ENCODE measurements around the gene CCDC17.

The CCDC17 gene

DNA sequence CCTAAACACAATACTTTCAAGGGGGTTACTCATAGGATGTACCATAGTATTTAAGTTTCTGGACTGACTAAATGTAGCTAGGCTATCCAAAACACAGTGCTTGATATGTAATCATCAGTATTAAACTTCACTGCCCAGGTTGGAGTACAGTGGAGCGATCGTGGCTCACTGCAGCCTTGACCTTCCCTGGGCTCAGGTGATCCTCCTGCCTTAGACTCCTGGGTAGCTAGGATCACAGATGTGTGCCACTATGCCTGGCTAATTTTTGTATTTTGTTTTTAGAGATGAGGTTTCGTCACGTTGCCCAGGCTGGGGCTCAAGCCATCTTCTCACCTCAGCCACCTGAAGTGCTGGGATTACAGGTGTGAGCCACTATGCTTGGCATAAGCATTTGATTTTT is 29.4 kb downstream of the CCDC17 start:
- H3K27me3 ChIP-seq (ENCODE audit: control insufficient read depth, insufficient read depth, low read length) = no peaks in the 10 kb centered on the region
- no peaks in the 10 kb centered on the region for H3K36me3 ChIP-seq (ENCODE audit: control insufficient read depth, insufficient read depth, low read length)
- no peak overlapping the region for H3K4me3 ChIP-seq (ENCODE audit: low read length)
- no peaks in the 10 kb centered on the region for H3K4me1 ChIP-seq (ENCODE audit: control insufficient read depth, insufficient read depth, low read length)
- no peaks in the 10 kb centered on the region for H3K9me3 ChIP-seq (ENCODE audit: control insufficient read depth, low read length)
- no peak overlapping the region for H3K9ac ChIP-seq (ENCODE audit: low read length)

DNA sequence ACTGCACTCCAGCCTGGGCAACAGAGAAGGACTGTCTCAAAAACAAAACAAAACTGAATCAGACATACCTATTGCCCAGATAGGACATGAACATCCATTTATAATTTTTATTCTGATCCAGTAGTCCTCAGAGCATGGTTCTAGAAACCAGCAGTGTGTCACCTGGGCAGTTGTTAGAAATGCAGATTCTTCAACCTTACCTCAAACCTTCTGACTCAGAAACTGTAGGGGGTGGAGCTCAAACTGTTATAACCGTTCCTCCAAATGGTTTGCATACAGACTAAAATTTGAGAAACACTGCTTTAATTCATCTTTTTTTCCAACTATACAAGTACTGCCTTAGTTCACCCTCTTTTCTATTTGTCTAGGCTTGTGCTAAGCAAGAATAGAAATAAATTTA is 34.0 kb downstream of the CCDC17 start:
- H3K36me3 ChIP-seq (ENCODE audit: control insufficient read depth, insufficient read depth, low read length) = no peaks in the 10 kb centered on the region
- H3K27me3 ChIP-seq (ENCODE audit: control insufficient read depth, insufficient read depth, low read length) = no peaks in the 10 kb centered on the region
- H3K9me3 ChIP-seq (ENCODE audit: control insufficient read depth, low read length) = no peaks in the 10 kb centered on the region
- H3K4me1 ChIP-seq (ENCODE audit: control insufficient read depth, insufficient read depth, low read length) = peaks cover 17% of the 10 kb centered on the region
- peak overlapping the region; percentile 31 for H3K4me3 ChIP-seq (ENCODE audit: low read length)
- H3K9ac ChIP-seq (ENCODE audit: low read length) = no peak overlapping the region

DNA sequence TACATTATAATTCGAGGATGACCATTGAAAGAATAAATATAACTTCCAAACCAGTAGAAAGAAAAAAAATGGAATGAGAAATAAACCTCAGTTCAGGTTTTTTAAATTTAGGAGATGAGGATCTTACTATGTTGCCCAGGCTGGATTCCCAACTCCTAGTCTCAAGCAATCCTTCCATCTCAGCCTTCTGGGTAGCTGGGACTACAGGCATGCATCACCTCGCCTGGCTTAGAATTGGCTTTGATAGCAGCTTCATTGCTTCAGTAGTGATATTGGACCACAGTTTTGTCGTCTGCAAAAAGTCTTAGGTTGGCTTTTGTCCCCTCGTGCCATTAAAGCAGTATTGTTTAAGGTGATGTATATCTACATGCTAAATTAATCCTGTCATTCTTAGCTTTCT is 37.1 kb downstream of the CCDC17 start:
- H3K27me3 ChIP-seq (ENCODE audit: control insufficient read depth, insufficient read depth, low read length) = no peaks in the 10 kb centered on the region
- no peaks in the 10 kb centered on the region for H3K36me3 ChIP-seq (ENCODE audit: control insufficient read depth, insufficient read depth, low read length)
- no peak overlapping the region for H3K4me3 ChIP-seq (ENCODE audit: low read length)
- H3K4me1 ChIP-seq (ENCODE audit: control insufficient read depth, insufficient read depth, low read length) = peaks cover 21% of the 10 kb centered on the region
- H3K9me3 ChIP-seq (ENCODE audit: control insufficient read depth, low read length) = no peaks in the 10 kb centered on the region
- H3K9ac ChIP-seq (ENCODE audit: low read length) = no peak overlapping the region

DNA sequence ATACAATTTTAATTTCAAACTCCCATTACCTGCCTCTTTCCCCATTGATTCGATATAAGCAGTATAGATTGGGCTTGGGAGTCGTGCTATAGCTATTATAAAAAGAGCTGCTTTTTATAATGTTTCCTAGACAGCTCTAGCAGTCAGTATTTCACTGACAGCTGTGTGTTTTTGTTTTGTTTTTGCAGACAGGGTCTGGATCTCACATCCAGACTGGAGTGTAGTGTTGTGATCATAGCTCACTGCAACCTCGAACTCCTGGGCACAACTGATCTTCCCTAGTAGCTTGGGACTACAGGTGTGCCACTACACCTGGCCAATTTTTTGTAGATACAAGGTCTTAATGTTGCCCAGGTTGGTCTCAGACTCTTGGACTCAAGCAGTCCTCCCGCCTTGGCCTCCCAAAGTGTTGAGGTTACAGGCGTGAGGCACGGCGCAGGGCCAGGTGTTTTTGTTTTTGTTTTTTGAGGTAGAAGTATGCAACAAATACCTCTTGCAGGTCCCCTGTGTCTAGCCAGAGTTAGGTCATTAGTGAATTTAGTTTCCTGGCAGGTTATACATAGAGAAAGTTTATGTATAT is 38.3 kb downstream of the CCDC17 start:
- no peaks in the 10 kb centered on the region for H3K36me3 ChIP-seq (ENCODE audit: control insufficient read depth, insufficient read depth, low read length)
- H3K9ac ChIP-seq (ENCODE audit: low read length) = no peak overlapping the region
- no peak overlapping the region for H3K4me3 ChIP-seq (ENCODE audit: low read length)
- H3K9me3 ChIP-seq (ENCODE audit: control insufficient read depth, low read length) = no peaks in the 10 kb centered on the region
- H3K4me1 ChIP-seq (ENCODE audit: control insufficient read depth, insufficient read depth, low read length) = peaks cover 21% of the 10 kb centered on the region
- H3K27me3 ChIP-seq (ENCODE audit: control insufficient read depth, insufficient read depth, low read length) = no peaks in the 10 kb centered on the region

DNA sequence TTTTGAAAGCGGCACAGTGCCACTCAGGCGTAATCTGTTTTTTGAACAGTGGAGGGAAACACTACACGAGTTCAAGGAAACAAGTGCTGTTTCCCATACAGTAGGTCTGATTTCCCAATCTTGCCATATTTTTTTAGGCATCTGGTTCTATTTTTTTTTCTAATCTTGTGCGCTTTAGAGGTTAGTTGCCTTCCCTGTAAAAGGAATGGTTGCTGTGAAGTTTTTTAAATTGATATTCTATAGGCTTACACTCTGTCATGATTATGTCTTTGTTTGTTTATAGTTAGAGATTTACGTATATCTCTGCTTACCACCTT is 38.8 kb downstream of the CCDC17 start:
- Histone ChIP-seq H3K9ac (ENCODE audit: low read length) (no peak overlapping the region), H3K36me3 (ENCODE audit: control insufficient read depth, insufficient read depth, low read length) (no peaks in the 10 kb centered on the region), H3K4me3 (ENCODE audit: low read length) (peak overlapping the region; percentile 39), H3K4me1 (ENCODE audit: control insufficient read depth, insufficient read depth, low read length) (peaks cover 21% of the 10 kb centered on the region), H3K9me3 (ENCODE audit: control insufficient read depth, low read length) (no peaks in the 10 kb centered on the region), H3K27me3 (ENCODE audit: control insufficient read depth, insufficient read depth, low read length) (no peaks in the 10 kb centered on the region)

DNA sequence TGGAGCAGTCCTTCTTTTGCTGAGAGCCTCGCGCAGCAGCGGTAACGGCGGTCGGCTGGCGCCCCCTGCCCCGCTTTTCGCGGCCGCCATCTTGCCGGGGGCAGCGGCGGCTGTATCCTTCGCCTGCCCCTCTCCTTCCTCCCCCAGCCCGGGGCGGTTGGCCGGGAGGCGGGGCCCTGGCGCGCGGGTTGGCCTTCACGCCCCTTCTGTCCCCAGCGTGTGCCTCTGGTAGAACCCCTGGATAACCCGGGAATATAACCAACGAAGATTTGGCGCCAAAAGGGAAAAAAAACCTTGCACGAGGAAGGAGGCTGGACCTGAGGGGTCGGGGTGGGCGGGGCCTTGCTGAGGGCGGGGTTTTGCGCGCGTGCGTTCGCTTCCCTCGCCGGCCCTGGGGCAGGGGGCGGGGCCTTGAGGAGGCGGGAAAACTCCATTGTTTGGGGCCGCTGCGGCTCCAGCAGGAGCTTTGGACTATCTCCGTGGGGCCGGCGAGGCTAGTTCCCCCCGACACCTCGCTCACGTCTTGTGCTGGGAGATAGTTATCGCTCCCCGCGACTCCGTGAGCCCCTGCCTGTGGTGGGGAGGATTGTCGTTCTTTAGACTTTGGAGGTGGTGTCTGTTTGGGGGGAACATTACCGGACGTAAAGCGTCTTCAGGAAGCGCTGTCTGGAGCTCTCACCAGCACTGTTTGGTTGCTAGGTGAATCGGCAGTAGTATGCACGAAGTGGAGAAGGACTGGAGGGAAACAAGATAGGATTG is 39.3 kb downstream of the CCDC17 start:
- Histone ChIP-seq H3K36me3 (ENCODE audit: control insufficient read depth, insufficient read depth, low read length) (no peaks in the 10 kb centered on the region), H3K27me3 (ENCODE audit: control insufficient read depth, insufficient read depth, low read length) (no peaks in the 10 kb centered on the region), H3K4me3 (ENCODE audit: low read length) (peak overlapping the region; percentile 86), H3K4me1 (ENCODE audit: control insufficient read depth, insufficient read depth, low read length) (peaks cover 21% of the 10 kb centered on the region), H3K9me3 (ENCODE audit: control insufficient read depth, low read length) (no peaks in the 10 kb centered on the region), H3K9ac (ENCODE audit: low read length) (peak overlapping the region; percentile 88)

DNA sequence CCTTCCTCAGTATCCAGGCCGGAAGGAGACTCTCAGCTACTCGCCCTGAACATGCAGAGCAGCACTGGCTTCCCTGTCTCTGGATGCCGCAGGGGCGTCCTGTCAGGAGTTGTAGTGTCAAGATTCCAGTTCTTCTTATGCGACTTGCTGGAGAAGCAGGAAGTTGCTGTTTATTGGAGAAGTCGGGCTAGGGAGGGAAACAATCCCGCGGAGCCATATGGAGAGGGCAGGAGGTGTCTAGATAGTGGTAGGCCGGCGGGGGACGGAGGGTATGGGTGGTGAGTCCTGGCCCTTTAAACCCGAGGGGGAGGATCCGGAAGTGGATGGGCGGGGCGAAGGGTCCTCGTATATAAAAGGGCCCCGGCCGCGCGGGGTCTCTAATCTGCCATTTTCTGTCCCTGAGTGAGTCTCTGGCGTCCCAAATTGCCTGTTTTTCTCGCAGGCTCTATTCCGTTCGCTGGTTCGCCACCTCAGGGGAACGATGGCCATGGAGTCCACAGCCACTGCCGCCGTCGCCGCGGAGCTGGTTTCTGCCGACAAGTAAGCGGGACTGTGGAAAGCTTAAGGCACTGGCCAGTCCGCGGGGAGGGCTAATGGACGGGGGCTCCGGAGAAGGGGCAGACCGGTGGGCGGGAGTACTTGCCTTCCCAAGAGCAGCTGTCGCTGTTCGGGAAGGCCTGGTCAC is 40.0 kb downstream of the CCDC17 start, which contains the start of gene NASP:
NASP (plus strand) TSS at position 376 of the 685 bp plus-strand sequence; CDS start at position 482, 106 bp downstream.
- Histone ChIP-seq H3K4me3 (ENCODE audit: low read length) (peak within 1 kb of the TSS; percentile 86), H3K36me3 (ENCODE audit: control insufficient read depth, insufficient read depth, low read length) (no peaks in the 10 kb centered on the region), H3K27me3 (ENCODE audit: control insufficient read depth, insufficient read depth, low read length) (no peaks in the 10 kb centered on the region), H3K9ac (ENCODE audit: low read length) (peak within 1 kb of the TSS; percentile 88), H3K4me1 (ENCODE audit: control insufficient read depth, insufficient read depth, low read length) (peaks cover 21% of the 10 kb centered on the region), H3K9me3 (ENCODE audit: control insufficient read depth, low read length) (no peaks in the 10 kb centered on the region)

DNA sequence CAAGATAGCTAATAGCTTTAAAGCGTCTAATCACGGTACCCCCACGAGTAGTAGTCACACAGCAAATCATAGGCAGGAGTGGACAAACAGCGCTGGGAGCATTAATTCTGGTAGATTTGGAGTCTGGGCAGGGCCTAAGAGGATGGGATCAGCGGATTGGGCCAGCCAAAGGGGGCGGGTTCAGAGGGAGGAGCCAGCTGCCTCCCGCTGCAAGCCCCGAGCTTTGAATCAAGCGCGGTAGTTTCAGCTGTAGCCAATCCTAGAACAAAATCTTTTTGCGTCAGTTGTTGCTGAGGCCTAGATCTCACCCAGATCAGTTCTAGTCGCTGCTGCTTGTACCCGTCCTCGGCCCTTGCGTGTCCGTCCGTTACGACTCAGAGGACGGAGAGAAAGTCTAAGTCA is 40.6 kb downstream of the CCDC17 start:
- H3K4me1 ChIP-seq (ENCODE audit: control insufficient read depth, insufficient read depth, low read length) = peaks cover 21% of the 10 kb centered on the region
- H3K4me3 ChIP-seq (ENCODE audit: low read length) = peak overlapping the region; percentile 86
- no peaks in the 10 kb centered on the region for H3K27me3 ChIP-seq (ENCODE audit: control insufficient read depth, insufficient read depth, low read length)
- no peaks in the 10 kb centered on the region for H3K36me3 ChIP-seq (ENCODE audit: control insufficient read depth, insufficient read depth, low read length)
- peak overlapping the region; percentile 88 for H3K9ac ChIP-seq (ENCODE audit: low read length)
- H3K9me3 ChIP-seq (ENCODE audit: control insufficient read depth, low read length) = no peaks in the 10 kb centered on the region

DNA sequence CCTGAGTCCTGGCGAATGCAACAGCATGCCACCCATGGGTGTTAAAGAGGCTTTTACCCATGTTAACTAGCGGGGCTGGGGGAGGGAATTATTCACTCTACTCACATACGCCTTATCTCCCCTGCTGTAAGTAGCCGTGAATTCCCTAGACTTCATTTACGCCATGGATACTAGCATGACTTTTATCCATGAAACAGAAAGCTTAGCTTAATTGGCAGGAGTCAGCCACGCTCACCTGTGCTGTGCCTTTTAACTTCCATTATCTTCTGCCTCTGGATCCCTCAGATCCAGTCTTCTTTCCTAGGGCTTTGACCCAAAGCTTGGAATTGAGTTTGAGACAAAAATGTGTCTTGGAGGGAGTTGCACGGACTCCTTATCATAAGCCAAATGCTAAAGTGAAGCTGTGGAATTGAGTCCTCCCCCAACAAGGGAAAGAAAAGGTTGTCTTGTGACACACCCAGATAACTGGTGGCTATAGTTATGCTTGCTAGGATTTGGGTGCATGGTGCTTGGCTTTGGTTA is 49.7 kb downstream of the CCDC17 start:
- Histone ChIP-seq H3K4me3 (ENCODE audit: low read length) (no peak overlapping the region), H3K9ac (ENCODE audit: low read length) (no peak overlapping the region), H3K4me1 (ENCODE audit: control insufficient read depth, insufficient read depth, low read length) (no peaks in the 10 kb centered on the region), H3K9me3 (ENCODE audit: control insufficient read depth, low read length) (no peaks in the 10 kb centered on the region), H3K36me3 (ENCODE audit: control insufficient read depth, insufficient read depth, low read length) (peaks cover 6% of the 10 kb centered on the region), H3K27me3 (ENCODE audit: control insufficient read depth, insufficient read depth, low read length) (no peaks in the 10 kb centered on the region)

DNA sequence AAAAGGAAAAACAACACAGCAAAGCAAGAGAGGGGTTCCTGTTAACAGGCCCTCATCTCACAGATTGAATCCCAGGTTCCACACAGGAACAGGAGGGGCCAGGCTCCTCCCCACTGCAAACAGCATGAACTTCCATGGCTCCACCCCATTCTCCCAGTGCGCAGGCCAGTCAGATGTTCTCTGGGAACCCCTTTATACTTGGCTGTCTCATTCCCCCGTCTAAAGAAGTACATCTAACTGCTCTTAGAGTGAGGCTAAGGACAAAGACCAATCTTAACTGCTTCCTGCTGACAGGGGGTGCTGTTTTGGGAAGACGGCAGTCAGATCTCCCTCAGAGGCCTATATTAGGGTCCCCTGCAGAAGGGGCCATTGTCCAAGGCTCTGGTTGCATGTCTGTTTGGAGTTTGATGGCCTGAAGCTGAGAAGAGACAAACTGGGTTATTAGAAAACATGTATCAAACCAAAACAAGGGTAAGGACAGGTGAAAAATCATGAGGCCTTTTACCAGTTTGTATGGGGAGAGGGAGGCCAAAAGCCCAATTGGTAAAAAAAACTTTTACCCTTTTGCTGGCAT is 50.5 kb downstream of the CCDC17 start:
- Histone ChIP-seq H3K4me3 (ENCODE audit: low read length) (no peak overlapping the region), H3K9me3 (ENCODE audit: control insufficient read depth, low read length) (no peaks in the 10 kb centered on the region), H3K36me3 (ENCODE audit: control insufficient read depth, insufficient read depth, low read length) (peaks cover 6% of the 10 kb centered on the region), H3K9ac (ENCODE audit: low read length) (no peak overlapping the region), H3K4me1 (ENCODE audit: control insufficient read depth, insufficient read depth, low read length) (no peaks in the 10 kb centered on the region), H3K27me3 (ENCODE audit: control insufficient read depth, insufficient read depth, low read length) (no peaks in the 10 kb centered on the region)

DNA sequence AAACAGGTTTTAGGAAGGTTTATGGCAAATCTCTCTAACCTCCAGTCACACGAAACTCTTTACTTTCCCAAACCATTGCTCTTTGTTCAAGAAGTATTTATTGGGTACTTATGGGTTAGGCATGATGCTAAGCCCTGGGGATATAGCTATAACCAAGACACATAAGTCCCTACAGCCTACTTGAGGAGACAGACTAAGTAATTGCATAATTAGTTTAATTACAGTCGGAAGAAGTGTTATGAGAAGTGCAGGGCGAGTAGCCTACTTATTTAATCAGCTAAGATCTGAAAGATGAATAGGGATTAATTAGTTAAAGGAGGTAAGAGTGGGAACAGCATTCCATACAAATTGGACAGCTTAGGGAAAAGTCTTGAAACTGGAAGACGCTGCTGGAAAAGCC is 53.2 kb downstream of the CCDC17 start:
- Histone ChIP-seq H3K27me3 (ENCODE audit: control insufficient read depth, insufficient read depth, low read length) (no peaks in the 10 kb centered on the region), H3K4me3 (ENCODE audit: low read length) (no peak overlapping the region), H3K9ac (ENCODE audit: low read length) (no peak overlapping the region), H3K4me1 (ENCODE audit: control insufficient read depth, insufficient read depth, low read length) (no peaks in the 10 kb centered on the region), H3K9me3 (ENCODE audit: control insufficient read depth, low read length) (no peaks in the 10 kb centered on the region), H3K36me3 (ENCODE audit: control insufficient read depth, insufficient read depth, low read length) (peaks cover 17% of the 10 kb centered on the region)

All from mucosa of stomach (tissue), 1 donor.